Adrenal gland (tissue), 5 donors: ENCODE data around the gene SMG5.

Source experiments
- POLR2A ChIP-seq, 2 donors: fragments of 450-650 bp; IDR thresholded peaks; one replicate each; pipeline ENCODE4 v1.6.1; 2017; ENCODE audit warnings: antibody characterized with exemption in 2 of 2, mild to moderate bottlenecking in 2 of 2, moderate library complexity in 1 of 2
- TF ChIP-seq, protein P1 (sequence below), 6 experiments: fragments of 450-650 bp in 4 of 6; fragments of 200-600 bp in 2 of 6; sonication (generic) in 1 of 6; IDR thresholded peaks; 1 replicate in 5 of 6; 2 replicates in 1 of 6; pipeline versions ENCODE4 v1.5.1 to v1.8.0; 2016 to 2021; ENCODE audit warnings: antibody characterized with exemption in 6 of 6, mild to moderate bottlenecking in 2 of 6, moderate library complexity in 1 of 6
- donor health status: DM: no; HTN: no; CAD: no.

DNA sequence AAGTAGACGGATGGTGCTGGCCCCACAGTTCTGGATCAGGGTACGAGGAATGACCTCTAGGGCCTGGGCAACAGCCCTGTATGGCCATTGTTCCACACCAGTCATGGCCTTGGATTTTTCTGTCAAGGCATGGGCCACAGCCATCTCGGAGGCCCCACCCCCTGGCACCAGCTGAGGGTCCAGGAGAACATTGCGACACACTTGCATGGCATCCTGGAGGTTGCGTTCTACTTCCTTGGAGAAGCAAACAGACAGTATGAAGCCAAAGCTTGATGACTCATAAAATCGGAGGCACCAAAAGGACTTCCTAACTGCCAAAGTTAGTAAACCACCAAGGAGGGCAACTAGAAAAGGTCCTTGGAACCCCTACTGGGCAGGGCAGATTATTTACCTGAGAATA, 28.3 kb upstream of the SMG5 start:
- TF ChIP-seq, protein P1, sequence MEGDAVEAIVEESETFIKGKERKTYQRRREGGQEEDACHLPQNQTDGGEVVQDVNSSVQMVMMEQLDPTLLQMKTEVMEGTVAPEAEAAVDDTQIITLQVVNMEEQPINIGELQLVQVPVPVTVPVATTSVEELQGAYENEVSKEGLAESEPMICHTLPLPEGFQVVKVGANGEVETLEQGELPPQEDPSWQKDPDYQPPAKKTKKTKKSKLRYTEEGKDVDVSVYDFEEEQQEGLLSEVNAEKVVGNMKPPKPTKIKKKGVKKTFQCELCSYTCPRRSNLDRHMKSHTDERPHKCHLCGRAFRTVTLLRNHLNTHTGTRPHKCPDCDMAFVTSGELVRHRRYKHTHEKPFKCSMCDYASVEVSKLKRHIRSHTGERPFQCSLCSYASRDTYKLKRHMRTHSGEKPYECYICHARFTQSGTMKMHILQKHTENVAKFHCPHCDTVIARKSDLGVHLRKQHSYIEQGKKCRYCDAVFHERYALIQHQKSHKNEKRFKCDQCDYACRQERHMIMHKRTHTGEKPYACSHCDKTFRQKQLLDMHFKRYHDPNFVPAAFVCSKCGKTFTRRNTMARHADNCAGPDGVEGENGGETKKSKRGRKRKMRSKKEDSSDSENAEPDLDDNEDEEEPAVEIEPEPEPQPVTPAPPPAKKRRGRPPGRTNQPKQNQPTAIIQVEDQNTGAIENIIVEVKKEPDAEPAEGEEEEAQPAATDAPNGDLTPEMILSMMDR (IDR thresholded peaks at IDR 0.05) = no peak
- no peak for TF ChIP-seq POLR2A (IDR thresholded peaks at IDR 0.05)
